ENCODE data around the gene HERC4. TPM values are rescaled to one million over a fixed set of nuclear protein-coding genes. Genes with fewer than 3 reads are reported as not detected.
A peak's percentile ranks its signal among the peaks of the same experiment; 100 is the strongest.

Gene HERC4
- total RNA-seq, 1 experiment from 2014 or later, result 39.4 TPM

DNA sequence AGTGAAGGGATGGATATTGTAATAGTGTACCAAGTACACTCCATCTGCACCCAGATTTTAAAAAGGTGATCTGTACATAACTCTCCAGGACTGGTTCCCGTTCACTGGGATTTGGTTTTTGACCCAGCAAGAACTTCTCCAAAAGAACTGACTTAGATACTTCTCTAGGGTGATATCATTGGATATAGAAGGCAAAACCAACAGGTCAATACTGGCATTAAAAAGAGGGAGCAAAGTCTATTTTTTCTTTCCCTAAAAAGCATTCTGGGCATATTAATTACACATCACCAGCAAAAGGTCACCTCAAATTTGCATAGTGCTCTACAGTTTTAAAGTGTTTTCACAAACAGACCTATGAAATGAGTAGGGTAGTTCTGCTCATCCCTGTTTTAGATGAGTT, 37.8 kb upstream of the HERC4 start (continued):
- TF ChIP-seq ATF6 (CRISPR knock-in tag; IDR thresholded peaks at IDR 0.05), result no peak
- TF ChIP-seq ZNF416 (CRISPR knock-in tag; IDR thresholded peaks at IDR 0.05), result no peak
- TF ChIP-seq CDX4 (CRISPR knock-in tag; IDR thresholded peaks at IDR 0.05; ENCODE audit: borderline replicate concordance), result no peak
- TF ChIP-seq, protein P1, sequence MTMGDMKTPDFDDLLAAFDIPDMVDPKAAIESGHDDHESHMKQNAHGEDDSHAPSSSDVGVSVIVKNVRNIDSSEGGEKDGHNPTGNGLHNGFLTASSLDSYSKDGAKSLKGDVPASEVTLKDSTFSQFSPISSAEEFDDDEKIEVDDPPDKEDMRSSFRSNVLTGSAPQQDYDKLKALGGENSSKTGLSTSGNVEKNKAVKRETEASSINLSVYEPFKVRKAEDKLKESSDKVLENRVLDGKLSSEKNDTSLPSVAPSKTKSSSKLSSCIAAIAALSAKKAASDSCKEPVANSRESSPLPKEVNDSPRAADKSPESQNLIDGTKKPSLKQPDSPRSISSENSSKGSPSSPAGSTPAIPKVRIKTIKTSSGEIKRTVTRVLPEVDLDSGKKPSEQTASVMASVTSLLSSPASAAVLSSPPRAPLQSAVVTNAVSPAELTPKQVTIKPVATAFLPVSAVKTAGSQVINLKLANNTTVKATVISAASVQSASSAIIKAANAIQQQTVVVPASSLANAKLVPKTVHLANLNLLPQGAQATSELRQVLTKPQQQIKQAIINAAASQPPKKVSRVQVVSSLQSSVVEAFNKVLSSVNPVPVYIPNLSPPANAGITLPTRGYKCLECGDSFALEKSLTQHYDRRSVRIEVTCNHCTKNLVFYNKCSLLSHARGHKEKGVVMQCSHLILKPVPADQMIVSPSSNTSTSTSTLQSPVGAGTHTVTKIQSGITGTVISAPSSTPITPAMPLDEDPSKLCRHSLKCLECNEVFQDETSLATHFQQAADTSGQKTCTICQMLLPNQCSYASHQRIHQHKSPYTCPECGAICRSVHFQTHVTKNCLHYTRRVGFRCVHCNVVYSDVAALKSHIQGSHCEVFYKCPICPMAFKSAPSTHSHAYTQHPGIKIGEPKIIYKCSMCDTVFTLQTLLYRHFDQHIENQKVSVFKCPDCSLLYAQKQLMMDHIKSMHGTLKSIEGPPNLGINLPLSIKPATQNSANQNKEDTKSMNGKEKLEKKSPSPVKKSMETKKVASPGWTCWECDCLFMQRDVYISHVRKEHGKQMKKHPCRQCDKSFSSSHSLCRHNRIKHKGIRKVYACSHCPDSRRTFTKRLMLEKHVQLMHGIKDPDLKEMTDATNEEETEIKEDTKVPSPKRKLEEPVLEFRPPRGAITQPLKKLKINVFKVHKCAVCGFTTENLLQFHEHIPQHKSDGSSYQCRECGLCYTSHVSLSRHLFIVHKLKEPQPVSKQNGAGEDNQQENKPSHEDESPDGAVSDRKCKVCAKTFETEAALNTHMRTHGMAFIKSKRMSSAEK (CRISPR knock-in tag; IDR thresholded peaks at IDR 0.05; ENCODE audit: borderline replicate concordance), result no peak
- TF ChIP-seq ZBTB21 (CRISPR knock-in tag; IDR thresholded peaks at IDR 0.05; ENCODE audit: borderline replicate concordance), result no peak
- TF ChIP-seq RORB (CRISPR knock-in tag; IDR thresholded peaks at IDR 0.05), result no peak

- TF ChIP-seq TEAD1 (CRISPR knock-in tag; IDR thresholded peaks at IDR 0.05) (no peak), JAZF1 (CRISPR knock-in tag; IDR thresholded peaks at IDR 0.05) (no peak), EMX1 (CRISPR knock-in tag; IDR thresholded peaks at IDR 0.05) (no peak), GABPB1 (CRISPR knock-in tag; IDR thresholded peaks at IDR 0.05) (no peak), FOXJ3 (CRISPR knock-in tag; IDR thresholded peaks at IDR 0.05; ENCODE audit: borderline replicate concordance) (no peak)
- TF ChIP-seq, protein P2, sequence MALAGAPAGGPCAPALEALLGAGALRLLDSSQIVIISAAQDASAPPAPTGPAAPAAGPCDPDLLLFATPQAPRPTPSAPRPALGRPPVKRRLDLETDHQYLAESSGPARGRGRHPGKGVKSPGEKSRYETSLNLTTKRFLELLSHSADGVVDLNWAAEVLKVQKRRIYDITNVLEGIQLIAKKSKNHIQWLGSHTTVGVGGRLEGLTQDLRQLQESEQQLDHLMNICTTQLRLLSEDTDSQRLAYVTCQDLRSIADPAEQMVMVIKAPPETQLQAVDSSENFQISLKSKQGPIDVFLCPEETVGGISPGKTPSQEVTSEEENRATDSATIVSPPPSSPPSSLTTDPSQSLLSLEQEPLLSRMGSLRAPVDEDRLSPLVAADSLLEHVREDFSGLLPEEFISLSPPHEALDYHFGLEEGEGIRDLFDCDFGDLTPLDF (CRISPR knock-in tag; IDR thresholded peaks at IDR 0.05), result no peak
- TF ChIP-seq, protein P3, sequence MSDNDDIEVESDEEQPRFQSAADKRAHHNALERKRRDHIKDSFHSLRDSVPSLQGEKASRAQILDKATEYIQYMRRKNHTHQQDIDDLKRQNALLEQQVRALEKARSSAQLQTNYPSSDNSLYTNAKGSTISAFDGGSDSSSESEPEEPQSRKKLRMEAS (CRISPR knock-in tag; IDR thresholded peaks at IDR 0.05), result no peak
- TF ChIP-seq, protein P4, sequence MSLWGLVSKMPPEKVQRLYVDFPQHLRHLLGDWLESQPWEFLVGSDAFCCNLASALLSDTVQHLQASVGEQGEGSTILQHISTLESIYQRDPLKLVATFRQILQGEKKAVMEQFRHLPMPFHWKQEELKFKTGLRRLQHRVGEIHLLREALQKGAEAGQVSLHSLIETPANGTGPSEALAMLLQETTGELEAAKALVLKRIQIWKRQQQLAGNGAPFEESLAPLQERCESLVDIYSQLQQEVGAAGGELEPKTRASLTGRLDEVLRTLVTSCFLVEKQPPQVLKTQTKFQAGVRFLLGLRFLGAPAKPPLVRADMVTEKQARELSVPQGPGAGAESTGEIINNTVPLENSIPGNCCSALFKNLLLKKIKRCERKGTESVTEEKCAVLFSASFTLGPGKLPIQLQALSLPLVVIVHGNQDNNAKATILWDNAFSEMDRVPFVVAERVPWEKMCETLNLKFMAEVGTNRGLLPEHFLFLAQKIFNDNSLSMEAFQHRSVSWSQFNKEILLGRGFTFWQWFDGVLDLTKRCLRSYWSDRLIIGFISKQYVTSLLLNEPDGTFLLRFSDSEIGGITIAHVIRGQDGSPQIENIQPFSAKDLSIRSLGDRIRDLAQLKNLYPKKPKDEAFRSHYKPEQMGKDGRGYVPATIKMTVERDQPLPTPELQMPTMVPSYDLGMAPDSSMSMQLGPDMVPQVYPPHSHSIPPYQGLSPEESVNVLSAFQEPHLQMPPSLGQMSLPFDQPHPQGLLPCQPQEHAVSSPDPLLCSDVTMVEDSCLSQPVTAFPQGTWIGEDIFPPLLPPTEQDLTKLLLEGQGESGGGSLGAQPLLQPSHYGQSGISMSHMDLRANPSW (CRISPR knock-in tag; conservative IDR thresholded peaks at IDR 0.05; ENCODE audit: low read depth), result no peak
- no peak overlapping the region for H3K27ac Mint-ChIP-seq
- no peaks in the 10 kb centered on the region for H3K27me3 Mint-ChIP-seq (ENCODE audit: low read depth)
- CTCF ChIA-PET, result no interaction called here
- H3K4me1 Mint-ChIP-seq, result peaks cover 10% of the 10 kb centered on the region; the same call in 1 of the 2 replicates
- ATAC-seq (peak; percentile 32; the same call in 1 of the 2 replicates), DNase-seq (ENCODE audit: low spot score) (no peak)
- POLR2A ChIA-PET, result no interaction called here
- H3K36me3 Mint-ChIP-seq, result no peaks in the 10 kb centered on the region
- no peaks in the 10 kb centered on the region for H3K9me3 Mint-ChIP-seq
- no peak overlapping the region for H3K4me3 Mint-ChIP-seq
Observed at GRCh38 chr10:68111584-68111983, 36.5 kb upstream of the HERC4 start.

Measured in WTC11 (cell line).